ENCODE results near the gene FMO2. TPM values are rescaled to one million over a fixed set of nuclear protein-coding genes. Genes with fewer than 3 reads are reported as not detected.

FMO2 gene
- total and polyA plus RNA-seq, 2 donors (not counting 1 experiment from before 2014, with no cell fraction given): 104 to 136 TPM

- Histone ChIP-seq H3K79me2 (ENCODE audit: control insufficient read depth, insufficient read depth, low read length) (no peaks in the 10 kb centered on the region), H4K20me1 (ENCODE audit: control insufficient read depth, extremely low read depth, insufficient read depth, low read length) (no peaks in the 10 kb centered on the region), H3K4me3 (replicated peaks in 1 of 4; ENCODE audit: control extremely low read depth in 1 of 4, insufficient read depth in 1 of 4, low read depth in 3 of 4, low read length in 4 of 4) (no peak overlapping the region), H3K9ac (ENCODE audit: insufficient read depth, low read length) (no peak overlapping the region), H3K9me3 (ENCODE audit: control insufficient read depth, insufficient read depth, low read depth, low read length) (no peaks in the 10 kb centered on the region), H3K4me2 (ENCODE audit: extremely low read depth, insufficient read depth, low read length) (no peak overlapping the region), H3K4me1 (ENCODE audit: control insufficient read depth, extremely low read depth, insufficient read depth, low read length) (no peaks in the 10 kb centered on the region), H3K27me3 (ENCODE audit: control insufficient read depth, insufficient read depth, low read length) (no peaks in the 10 kb centered on the region), H3K27ac (ENCODE audit: insufficient read depth, low read length) (no peak overlapping the region), H3K36me3 (ENCODE audit: control insufficient read depth, insufficient read depth, low read length) (no peaks in the 10 kb centered on the region), H2AFZ (ENCODE audit: low read length) (no peak overlapping the region)
- TF ChIP-seq CTCF (conservative IDR thresholded peaks at IDR 0.05 in 1 of 2, IDR thresholded peaks at IDR 0.05 in 1 of 2; ENCODE audit: low read depth in 1 of 2, low read length in 2 of 2) (no peak), EZH2 (IDR thresholded peaks at IDR 0.05; ENCODE audit: low read length, missing control alignments) (no peak)
- DNase-seq (ENCODE audit: low read depth in 2 of 2): no peak
Observed at GRCh38 chr1:171207377-171207776, 22.3 kb downstream of the FMO2 start.

GRCh38 chr1:171210355-171210754, 25.3 kb downstream of the FMO2 start:
- Histone ChIP-seq H3K4me2 (ENCODE audit: extremely low read depth, insufficient read depth, low read length) (no peak overlapping the region), H3K27ac (ENCODE audit: insufficient read depth, low read length) (no peak overlapping the region), H4K20me1 (ENCODE audit: control insufficient read depth, extremely low read depth, insufficient read depth, low read length) (no peaks in the 10 kb centered on the region), H3K9ac (ENCODE audit: insufficient read depth, low read length) (no peak overlapping the region), H3K36me3 (ENCODE audit: control insufficient read depth, insufficient read depth, low read length) (no peaks in the 10 kb centered on the region), H3K79me2 (ENCODE audit: control insufficient read depth, insufficient read depth, low read length) (no peaks in the 10 kb centered on the region), H3K4me3 (replicated peaks in 1 of 4; ENCODE audit: control extremely low read depth in 1 of 4, insufficient read depth in 1 of 4, low read depth in 3 of 4, low read length in 4 of 4) (no peak overlapping the region), H2AFZ (ENCODE audit: low read length) (no peak overlapping the region), H3K27me3 (ENCODE audit: control insufficient read depth, insufficient read depth, low read length) (no peaks in the 10 kb centered on the region), H3K9me3 (ENCODE audit: control insufficient read depth, insufficient read depth, low read depth, low read length) (no peaks in the 10 kb centered on the region), H3K4me1 (ENCODE audit: control insufficient read depth, extremely low read depth, insufficient read depth, low read length) (no peaks in the 10 kb centered on the region)
- peak in 1 of 2 donors; percentile 59 for DNase-seq (ENCODE audit: low read depth in 2 of 2)
- no peak for TF ChIP-seq EZH2 (IDR thresholded peaks at IDR 0.05; ENCODE audit: low read length, missing control alignments)

GRCh38 chr1:171212607-171213351, 27.7 kb downstream of the FMO2 start:
- H3K4me3 ChIP-seq (replicated peaks in 1 of 4; ENCODE audit: control extremely low read depth in 1 of 4, insufficient read depth in 1 of 4, low read depth in 3 of 4, low read length in 4 of 4): no peak overlapping the region
- TF ChIP-seq CTCF (conservative IDR thresholded peaks at IDR 0.05 in 1 of 2, IDR thresholded peaks at IDR 0.05 in 1 of 2; ENCODE audit: low read depth in 1 of 2, low read length in 2 of 2) (no peak), EZH2 (IDR thresholded peaks at IDR 0.05; ENCODE audit: low read length, missing control alignments) (no peak)
- no peaks in the 10 kb centered on the region for H3K79me2 ChIP-seq (ENCODE audit: control insufficient read depth, insufficient read depth, low read length)
- H3K27me3 ChIP-seq (ENCODE audit: control insufficient read depth, insufficient read depth, low read length): no peaks in the 10 kb centered on the region
- H3K27ac ChIP-seq (ENCODE audit: insufficient read depth, low read length): no peak overlapping the region
- no peaks in the 10 kb centered on the region for H3K4me1 ChIP-seq (ENCODE audit: control insufficient read depth, extremely low read depth, insufficient read depth, low read length)
- no peak overlapping the region for H2AFZ ChIP-seq (ENCODE audit: low read length)
- H3K36me3 ChIP-seq (ENCODE audit: control insufficient read depth, insufficient read depth, low read length): no peaks in the 10 kb centered on the region
- H3K9me3 ChIP-seq (ENCODE audit: control insufficient read depth, insufficient read depth, low read depth, low read length): no peaks in the 10 kb centered on the region
- DNase-seq (ENCODE audit: low read depth in 2 of 2): no peak
- no peak overlapping the region for H3K9ac ChIP-seq (ENCODE audit: insufficient read depth, low read length)
- H4K20me1 ChIP-seq (ENCODE audit: control insufficient read depth, extremely low read depth, insufficient read depth, low read length): no peaks in the 10 kb centered on the region
- H3K4me2 ChIP-seq (ENCODE audit: extremely low read depth, insufficient read depth, low read length): no peak overlapping the region
